HepG2 (cell line): Measurements from ENCODE around the gene GRIK4. TPM values are rescaled to one million over a fixed set of nuclear protein-coding genes. Genes with fewer than 3 reads are reported as not detected.

Source experiments
- ARNT2 ChIP-seq: sonication (generic); formaldehyde crosslinking; IDR thresholded peaks from 2 replicates; pipeline ENCODE4 v1.8.0; 2022; ENCODE audit warnings: mild to moderate bottlenecking, low read depth, missing genetic modification reagents, moderate library complexity
- EZH2 ChIP-seq: conservative IDR thresholded peaks from 2 replicates; pipeline ENCODE4 v1.6.1; 2012; ENCODE audit warnings: mild to moderate bottlenecking, low read depth, low read length, moderate library complexity
- FOXO1 ChIP-seq: sonication (generic); formaldehyde crosslinking; IDR thresholded peaks from 2 replicates; pipeline ENCODE4 v1.4.0; 2020; ENCODE audit warnings: missing genetic modification reagents
- GLI4 ChIP-seq: sonication (generic); formaldehyde crosslinking; IDR thresholded peaks from 2 replicates; pipeline ENCODE4 v1.5.1; 2020; ENCODE audit warnings: missing genetic modification reagents, mild to moderate bottlenecking, moderate library complexity, borderline replicate concordance
- GZF1 ChIP-seq: sonication (generic); formaldehyde crosslinking; IDR thresholded peaks from 2 replicates; pipeline ENCODE4 v1.5.1; 2020; ENCODE audit warnings: mild to moderate bottlenecking, missing genetic modification reagents
- MBNL3 ChIP-seq: fragments of 250-450 bp; sonication (Bioruptor Pico); conservative IDR thresholded peaks from 2 replicates; pipeline ENCODE4 v1.8.0; 2022; ENCODE audit warnings: mild to moderate bottlenecking, inconsistent platforms
- MED1 ChIP-seq: sonication (generic); formaldehyde crosslinking; IDR thresholded peaks from 2 replicates; pipeline ENCODE4 v1.4.0; 2020; ENCODE audit warnings: missing genetic modification reagents
- NR2F1 ChIP-seq, 2 experiments: fragments of 450-650 bp in 1 of 2; formaldehyde crosslinking in 1 of 2; IDR thresholded peaks; 2 replicates each; pipeline versions ENCODE4 v1.5.0 to v1.6.1; 2016 to 2020; ENCODE audit warnings: mild to moderate bottlenecking in 1 of 2, missing compliant biosample characterization in 1 of 2, missing genetic modification reagents in 1 of 2, moderate library complexity in 1 of 2
- SNRNP70 ChIP-seq: fragments of 200-400 bp; formaldehyde crosslinking; IDR thresholded peaks from 2 replicates; pipeline ENCODE4 v1.6.1; 2017; ENCODE audit warnings: mild to moderate bottlenecking, low read depth, low read length, moderate library complexity
- ZNF256 ChIP-seq: sonication (generic); formaldehyde crosslinking; conservative IDR thresholded peaks from 2 replicates; pipeline ENCODE4 v1.4.0; 2020; ENCODE audit warnings: missing genetic modification reagents
- ZNF446 ChIP-seq: sonication (generic); formaldehyde crosslinking; IDR thresholded peaks from 2 replicates; pipeline ENCODE4 v1.5.0; 2020; ENCODE audit warnings: mild to moderate bottlenecking, missing genetic modification reagents
- ZNF496 ChIP-seq: sonication (generic); formaldehyde crosslinking; IDR thresholded peaks from 2 replicates; pipeline ENCODE4 v1.8.1; 2023; ENCODE audit warnings: mild to moderate bottlenecking, moderate library complexity, missing genetic modification reagents; ENCODE audit not compliant: insufficient replicate concordance
- polyA plus RNA-seq, 8 experiments: library from polyadenylated mRNA; depleted of rRNA in 3 of 8; stranded (reverse) in 7 of 8; unstranded in 1 of 8; fragments of >200 nt; fragmentation: Illumina TruSeq in 4 of 8; extraction: Trizol in 4 of 8; gene quantifications; 2 replicates each; pipeline versions ENCODE4 v1.2.1 to v1.2.3, GENCODE V29; 2011 to 2016; ENCODE audit warnings: low read depth in 4 of 8, missing spikeins in 1 of 8, mixed read lengths in 1 of 8; ENCODE audit not compliant: insufficient read depth in 1 of 8
- total RNA-seq, 5 experiments: library from RNA; depleted of rRNA; stranded (reverse); fragments of >200 nt; fragmentation: Illumina TruSeq; extraction: Trizol; gene quantifications; 2 replicates each; pipeline ENCODE4 v1.2.3, GENCODE V29; 2016; ENCODE audit warnings: low read depth in 1 of 5
- TF ChIP-seq, protein P1 (sequence below): sonication (generic); formaldehyde crosslinking; conservative IDR thresholded peaks from 2 replicates; pipeline ENCODE4 v1.8.1; 2023; ENCODE audit warnings: missing genetic modification reagents

The GRIK4 gene
- total and polyA plus RNA-seq, 2 of the 13 experiments (the other 11 are each of a cell fraction or from before 2014, with no cell fraction given) = 0.04 to 0.07 TPM

DNA sequence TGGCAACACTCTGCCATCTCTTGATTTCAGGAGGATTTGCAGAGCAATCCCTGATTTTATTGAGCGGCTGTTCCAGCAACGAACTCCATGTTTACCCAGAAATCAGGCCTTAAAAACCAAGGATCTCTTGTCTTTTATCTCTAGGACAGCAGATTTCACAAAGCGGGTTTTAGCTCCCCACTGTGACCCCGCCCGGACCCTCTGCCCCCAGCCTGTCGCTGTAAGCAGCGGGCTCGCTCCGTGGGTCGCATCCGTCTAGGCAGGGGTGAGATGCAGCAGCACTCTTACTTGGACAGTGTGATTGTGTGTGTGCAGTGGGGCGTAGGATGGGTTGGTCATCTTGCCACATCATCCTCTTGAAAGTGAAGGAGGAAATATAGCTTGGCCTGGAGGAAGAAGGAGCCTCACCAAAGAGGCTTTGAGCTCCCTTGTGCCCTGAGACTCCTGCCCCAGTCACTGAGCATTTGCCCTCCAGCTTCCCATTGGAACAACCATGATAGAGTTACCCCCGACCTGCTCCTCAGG is 323.2 kb downstream of the GRIK4 start (continued):
- TF ChIP-seq, protein P1, sequence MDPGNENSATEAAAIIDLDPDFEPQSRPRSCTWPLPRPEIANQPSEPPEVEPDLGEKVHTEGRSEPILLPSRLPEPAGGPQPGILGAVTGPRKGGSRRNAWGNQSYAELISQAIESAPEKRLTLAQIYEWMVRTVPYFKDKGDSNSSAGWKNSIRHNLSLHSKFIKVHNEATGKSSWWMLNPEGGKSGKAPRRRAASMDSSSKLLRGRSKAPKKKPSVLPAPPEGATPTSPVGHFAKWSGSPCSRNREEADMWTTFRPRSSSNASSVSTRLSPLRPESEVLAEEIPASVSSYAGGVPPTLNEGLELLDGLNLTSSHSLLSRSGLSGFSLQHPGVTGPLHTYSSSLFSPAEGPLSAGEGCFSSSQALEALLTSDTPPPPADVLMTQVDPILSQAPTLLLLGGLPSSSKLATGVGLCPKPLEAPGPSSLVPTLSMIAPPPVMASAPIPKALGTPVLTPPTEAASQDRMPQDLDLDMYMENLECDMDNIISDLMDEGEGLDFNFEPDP = no peak
- TF ChIP-seq FOXO1 (CRISPR knock-in tag) (no peak), ARNT2 (CRISPR knock-in tag) (no peak), ZNF496 (CRISPR knock-in tag) (no peak), MBNL3 (CRISPR knock-in tag) (no peak), EZH2 (no peak), GZF1 (no peak), SNRNP70 (no peak), MED1 (CRISPR knock-in tag) (no peak), GLI4 (CRISPR knock-in tag) (no peak), ZNF256 (CRISPR knock-in tag) (no peak), ZNF446 (CRISPR knock-in tag) (no peak), NR2F1 (CRISPR knock-in tag; IDR thresholded peaks at IDR 0.05) (no peak)
